Neural progenitor cell (in vitro differentiated cells): ENCODE measurements around the gene OTX1. TPM values are rescaled to one million over a fixed set of nuclear protein-coding genes. Genes with fewer than 3 reads are reported as not detected.

Experiments
- DNase-seq: peaks from one replicate; pipeline ENCODE4 v3.0.0-alpha.2; 2016; ENCODE audit warnings: low spot score
- H2AFZ ChIP-seq: fragments of 200-600 bp; sonication (generic); replicated peaks from 2 replicates; pipeline ENCODE4 v1.6.1; 2016; ENCODE audit warnings: antibody characterized with exemption
- H3F3A ChIP-seq: fragments of 200-600 bp; sonication (generic); 2 replicates; pipeline ENCODE4 v1.6.1; 2016; ENCODE audit warnings: antibody characterized with exemption, low read depth
- H3K27ac ChIP-seq: fragments of 200-600 bp; sonication (generic); 2 replicates; pipeline ENCODE4 v1.5.1; 2016; ENCODE audit warnings: mild to moderate bottlenecking
- H3K27me3 ChIP-seq: fragments of 200-600 bp; sonication (generic); 2 replicates; pipeline ENCODE4 v1.6.1; 2016; ENCODE audit warnings: mild to moderate bottlenecking, moderate library complexity
- H3K36me3 ChIP-seq: fragments of 200-600 bp; sonication (generic); 2 replicates; pipeline ENCODE4 v1.5.1; 2016
- H3K4me1 ChIP-seq: fragments of 200-600 bp; sonication (generic); 2 replicates; pipeline ENCODE4 v1.6.1; 2016; ENCODE audit warnings: mixed run types
- H3K4me2 ChIP-seq: fragments of 200-600 bp; sonication (generic); 2 replicates; pipeline ENCODE4 v1.6.1; 2016
- H3K4me3 ChIP-seq: fragments of 200-600 bp; sonication (generic); 2 replicates; pipeline ENCODE4 v1.5.1; 2016
- H3K79me2 ChIP-seq: fragments of 200-600 bp; sonication (generic); 2 replicates; pipeline ENCODE4 v1.6.1; 2016; ENCODE audit warnings: low read depth
- H3K9ac ChIP-seq: fragments of 200-600 bp; sonication (generic); 2 replicates; pipeline ENCODE4 v1.6.1; 2016
- H3K9me3 ChIP-seq: fragments of 200-600 bp; sonication (generic); 2 replicates; pipeline ENCODE4 v1.5.1; 2016; ENCODE audit warnings: low read depth
- H4K20me1 ChIP-seq: fragments of 200-600 bp; sonication (generic); 2 replicates; pipeline ENCODE4 v1.6.1; 2016; ENCODE audit warnings: low read depth
- H3K27ac Mint-ChIP-seq: 3 replicates; pipeline ENCODE4 v1.8.0; 2021; ENCODE audit warnings: mixed read lengths
- H3K27me3 Mint-ChIP-seq: 2 replicates; pipeline ENCODE4 v1.8.0; 2022; ENCODE audit warnings: low read depth, mild to moderate bottlenecking, inconsistent platforms, moderate library complexity, mixed read lengths; ENCODE audit not compliant: insufficient read depth
- H3K36me3 Mint-ChIP-seq: 3 replicates; pipeline ENCODE4 v1.8.0; 2021; ENCODE audit warnings: mixed read lengths
- H3K4me1 Mint-ChIP-seq: 3 replicates; pipeline ENCODE4 v1.8.0; 2021; ENCODE audit warnings: mixed read lengths
- H3K4me3 Mint-ChIP-seq: 3 replicates; pipeline ENCODE4 v1.8.0; 2021; ENCODE audit warnings: mild to moderate bottlenecking, moderate library complexity, mixed read lengths
- H3K9me3 Mint-ChIP-seq: 3 replicates; pipeline ENCODE4 v1.8.0; 2020; ENCODE audit warnings: mixed read lengths
- EZH2 ChIP-seq: fragments of 200-600 bp; sonication (generic); IDR thresholded peaks from 2 replicates; pipeline ENCODE4 v1.6.1; 2017; ENCODE audit warnings: antibody characterized with exemption, mild to moderate bottlenecking, moderate library complexity
- EZH2phosphoT487 ChIP-seq: fragments of 200-600 bp; sonication (generic); IDR thresholded peaks from 2 replicates; pipeline ENCODE4 v1.6.1; 2017; ENCODE audit warnings: antibody characterized with exemption
- total RNA-seq: library from RNA; depleted of rRNA; stranded (reverse); fragments of >200 nt; gene quantifications from 2 replicates; pipeline ENCODE4 v1.2.3, GENCODE V29; 2015; ENCODE audit warnings: low replicate concordance
- TF ChIP-seq, protein P1 (sequence below): fragments of 200-600 bp; sonication (generic); IDR thresholded peaks from 2 replicates; pipeline ENCODE4 v1.5.1; 2017; ENCODE audit warnings: antibody characterized with exemption, mild to moderate bottlenecking

Gene OTX1
- total RNA-seq, 1 donor from 2014 or later, result 7.9 TPM

DNA sequence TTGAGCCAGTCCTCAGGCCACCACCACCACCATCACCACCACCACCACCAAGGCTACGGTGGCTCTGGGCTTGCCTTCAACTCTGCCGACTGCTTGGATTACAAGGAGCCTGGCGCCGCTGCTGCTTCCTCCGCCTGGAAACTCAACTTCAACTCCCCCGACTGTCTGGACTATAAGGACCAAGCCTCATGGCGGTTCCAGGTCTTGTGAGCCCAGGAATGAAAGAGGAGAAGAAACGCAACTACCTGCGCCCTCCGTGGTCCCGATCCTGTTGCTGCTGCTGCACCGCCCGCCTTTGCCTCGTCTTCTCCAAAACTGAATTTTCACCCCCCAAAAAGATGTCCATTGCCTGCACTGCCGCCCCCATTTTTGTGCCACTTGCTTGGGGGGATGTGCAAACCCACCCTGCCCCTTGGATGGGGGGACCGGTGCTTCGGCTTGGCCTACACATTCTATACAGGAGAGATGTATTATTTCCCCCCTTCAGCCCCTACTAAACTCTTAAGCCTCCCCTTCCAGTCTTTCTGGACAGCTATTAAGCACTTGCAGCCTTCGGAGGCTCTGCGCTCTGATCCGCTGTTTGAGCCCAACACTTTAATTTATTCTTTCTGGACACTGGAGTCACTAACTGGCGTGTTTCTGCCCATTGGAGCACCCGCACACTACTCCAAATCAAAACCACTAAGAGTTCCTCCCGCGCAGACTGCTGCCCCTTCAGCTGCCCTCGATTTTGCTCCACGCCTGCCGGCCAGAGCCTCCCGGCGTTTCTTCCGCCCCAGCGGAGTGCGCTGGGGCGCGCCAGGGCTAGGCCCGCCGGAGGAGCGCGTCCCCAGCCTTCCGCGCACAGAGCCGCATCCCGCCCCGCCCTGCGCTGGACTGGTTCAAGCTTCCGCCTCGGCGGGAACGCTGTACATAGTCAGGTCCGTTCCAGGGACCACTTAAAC lies 5.7 kb downstream of the OTX1 start:
- H3K4me1 Mint-ChIP-seq, result peaks cover 49% of the 10 kb centered on the region
- H3K27me3 Mint-ChIP-seq, result peaks cover 63% of the 10 kb centered on the region
- H3K27ac ChIP-seq, result peak overlapping the region; percentile 61
- no peaks in the 10 kb centered on the region for H3K36me3 ChIP-seq
- no peak overlapping the region for H3K9ac ChIP-seq
- H3K4me3 ChIP-seq, result peak overlapping the region; percentile 93
- peak overlapping the region; percentile 80 for H3K27ac Mint-ChIP-seq
- H4K20me1 ChIP-seq, result peaks cover 73% of the 10 kb centered on the region
- H3K4me2 ChIP-seq, result peak overlapping the region; percentile 94
- H3K79me2 ChIP-seq, result peaks cover 64% of the 10 kb centered on the region
- H3K36me3 Mint-ChIP-seq, result peaks cover 62% of the 10 kb centered on the region
- peak; percentile 90 for DNase-seq
- peaks cover 36% of the 10 kb centered on the region for H3K9me3 Mint-ChIP-seq
- peak overlapping the region; percentile 98 for H3K4me3 Mint-ChIP-seq
- H2AFZ ChIP-seq, result no peak overlapping the region
- TF ChIP-seq EZH2phosphoT487, result no peak
- TF ChIP-seq, protein P1, sequence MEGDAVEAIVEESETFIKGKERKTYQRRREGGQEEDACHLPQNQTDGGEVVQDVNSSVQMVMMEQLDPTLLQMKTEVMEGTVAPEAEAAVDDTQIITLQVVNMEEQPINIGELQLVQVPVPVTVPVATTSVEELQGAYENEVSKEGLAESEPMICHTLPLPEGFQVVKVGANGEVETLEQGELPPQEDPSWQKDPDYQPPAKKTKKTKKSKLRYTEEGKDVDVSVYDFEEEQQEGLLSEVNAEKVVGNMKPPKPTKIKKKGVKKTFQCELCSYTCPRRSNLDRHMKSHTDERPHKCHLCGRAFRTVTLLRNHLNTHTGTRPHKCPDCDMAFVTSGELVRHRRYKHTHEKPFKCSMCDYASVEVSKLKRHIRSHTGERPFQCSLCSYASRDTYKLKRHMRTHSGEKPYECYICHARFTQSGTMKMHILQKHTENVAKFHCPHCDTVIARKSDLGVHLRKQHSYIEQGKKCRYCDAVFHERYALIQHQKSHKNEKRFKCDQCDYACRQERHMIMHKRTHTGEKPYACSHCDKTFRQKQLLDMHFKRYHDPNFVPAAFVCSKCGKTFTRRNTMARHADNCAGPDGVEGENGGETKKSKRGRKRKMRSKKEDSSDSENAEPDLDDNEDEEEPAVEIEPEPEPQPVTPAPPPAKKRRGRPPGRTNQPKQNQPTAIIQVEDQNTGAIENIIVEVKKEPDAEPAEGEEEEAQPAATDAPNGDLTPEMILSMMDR, result no peak
- TF ChIP-seq EZH2, result peak; percentile 24
- H3K27me3 ChIP-seq, result peaks cover 90% of the 10 kb centered on the region
- H3K9me3 ChIP-seq, result no peaks in the 10 kb centered on the region
- H3F3A ChIP-seq, result peaks cover 72% of the 10 kb centered on the region
- peaks cover 77% of the 10 kb centered on the region for H3K4me1 ChIP-seq

DNA sequence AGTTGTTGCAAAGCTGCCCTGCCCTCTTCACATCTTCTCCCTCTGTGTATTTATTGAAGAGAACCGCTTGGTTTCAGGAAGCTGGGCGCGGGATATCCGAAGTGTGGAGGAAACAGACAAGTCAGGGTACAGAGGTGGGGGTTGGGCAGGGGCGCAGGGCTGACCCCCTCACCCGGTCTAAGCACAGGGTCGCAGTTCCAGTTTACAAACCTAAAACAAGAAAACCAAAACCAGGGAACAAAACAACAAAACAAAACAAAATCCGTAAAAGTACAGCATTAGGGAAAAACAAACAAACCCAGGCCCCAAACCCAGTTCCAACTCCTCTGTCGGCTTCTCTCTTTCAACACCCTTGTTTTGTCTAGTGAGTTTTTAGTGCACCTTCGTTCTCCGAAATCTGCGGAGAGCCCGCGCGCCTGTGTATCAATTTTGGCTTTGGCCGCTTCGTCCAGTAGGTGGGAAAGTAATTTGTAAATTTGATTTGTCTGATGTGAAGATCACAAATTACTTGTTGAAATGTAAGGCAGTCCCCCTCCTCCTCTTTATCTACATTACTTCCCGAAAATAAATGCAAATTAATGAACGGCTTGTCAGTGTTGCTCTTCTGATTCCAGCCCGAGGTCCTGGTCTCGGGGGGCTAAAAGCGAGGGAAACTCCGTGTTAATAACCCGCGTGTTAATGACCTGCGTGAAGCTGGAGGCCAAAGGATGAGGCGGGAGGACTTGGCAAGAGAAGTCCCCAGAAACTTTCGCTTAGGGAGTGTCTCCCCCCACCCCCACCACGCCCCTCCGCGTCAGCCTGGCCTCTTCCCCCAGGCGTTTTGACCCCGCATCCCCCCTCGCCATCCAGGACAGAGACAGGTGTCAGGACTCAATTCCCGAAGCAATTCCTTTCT lies 6.9 kb downstream of the OTX1 start:
- peaks cover 49% of the 10 kb centered on the region for H3K4me1 Mint-ChIP-seq
- H2AFZ ChIP-seq, result no peak overlapping the region
- H3K4me1 ChIP-seq, result peaks cover 74% of the 10 kb centered on the region
- peak overlapping the region; percentile 93 for H3K4me3 ChIP-seq
- DNase-seq, result peak; percentile 89
- no peaks in the 10 kb centered on the region for H3K9me3 ChIP-seq
- H3K27me3 ChIP-seq, result peaks cover 90% of the 10 kb centered on the region
- H3K9ac ChIP-seq, result no peak overlapping the region
- no peak for TF ChIP-seq EZH2phosphoT487
- no peak for TF ChIP-seq EZH2
- TF ChIP-seq, protein P1, result no peak
- H3K36me3 Mint-ChIP-seq, result peaks cover 58% of the 10 kb centered on the region
- peak overlapping the region; percentile 98 for H3K4me3 Mint-ChIP-seq
- H3K27ac ChIP-seq, result peak overlapping the region; percentile 85
- H4K20me1 ChIP-seq, result peaks cover 62% of the 10 kb centered on the region
- peak overlapping the region; percentile 93 for H3K27ac Mint-ChIP-seq
- H3K36me3 ChIP-seq, result no peaks in the 10 kb centered on the region
- peaks cover 59% of the 10 kb centered on the region for H3K27me3 Mint-ChIP-seq
- H3K4me2 ChIP-seq, result peak overlapping the region; percentile 94
- H3K79me2 ChIP-seq, result peaks cover 53% of the 10 kb centered on the region
- H3F3A ChIP-seq, result peaks cover 77% of the 10 kb centered on the region
- H3K9me3 Mint-ChIP-seq, result peaks cover 33% of the 10 kb centered on the region

DNA sequence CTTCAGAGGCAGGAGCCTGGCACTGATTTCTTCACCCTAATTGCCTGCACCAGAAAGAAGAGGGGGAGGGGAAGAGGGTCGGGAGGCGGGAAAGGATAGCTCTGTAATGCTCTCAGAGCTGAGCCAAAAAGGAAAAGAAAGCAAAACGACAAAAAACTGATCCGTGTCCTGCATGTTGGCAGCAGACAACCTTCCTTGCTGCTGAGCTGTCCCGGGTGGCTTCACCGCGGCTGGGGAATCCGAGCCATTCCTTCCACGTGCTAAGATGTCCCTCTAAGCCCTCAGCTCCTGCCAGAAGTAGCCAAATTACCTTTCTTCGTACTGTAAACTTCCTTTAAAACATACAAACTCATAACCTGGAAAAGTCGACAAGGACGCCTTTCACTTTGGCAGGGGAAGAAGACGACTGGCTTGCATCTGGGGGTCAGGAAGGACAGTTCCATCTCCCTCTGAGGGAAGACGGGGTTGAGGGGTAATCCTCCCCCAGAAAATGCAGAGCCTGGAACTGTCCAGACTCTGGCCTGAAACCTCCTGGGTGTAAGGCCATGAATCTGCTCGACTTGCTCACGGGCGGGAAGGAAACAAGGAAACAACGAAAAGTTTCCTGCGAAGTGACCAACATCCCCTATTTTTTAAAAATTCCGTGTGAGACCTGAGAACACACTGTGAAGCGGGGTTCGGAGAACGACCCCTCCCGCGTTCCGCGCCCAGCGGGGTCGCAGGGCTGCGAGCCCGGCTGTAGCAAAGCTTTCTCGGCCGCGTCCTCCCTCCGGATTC lies 7.7 kb downstream of the OTX1 start:
- Histone ChIP-seq H3K4me1 (peaks cover 68% of the 10 kb centered on the region), H4K20me1 (peaks cover 54% of the 10 kb centered on the region), H3F3A (peaks cover 77% of the 10 kb centered on the region), H3K27me3 (peaks cover 90% of the 10 kb centered on the region), H2AFZ (no peak overlapping the region), H3K9ac (no peak overlapping the region), H3K9me3 (no peaks in the 10 kb centered on the region), H3K79me2 (peaks cover 44% of the 10 kb centered on the region), H3K4me3 (peak overlapping the region; percentile 7), H3K36me3 (no peaks in the 10 kb centered on the region), H3K4me2 (peak overlapping the region; percentile 94), H3K27ac (peak overlapping the region; percentile 85)
- H3K4me1 Mint-ChIP-seq, result peaks cover 47% of the 10 kb centered on the region
- H3K9me3 Mint-ChIP-seq, result peaks cover 32% of the 10 kb centered on the region
- H3K36me3 Mint-ChIP-seq, result peaks cover 52% of the 10 kb centered on the region
- peak overlapping the region; percentile 93 for H3K27ac Mint-ChIP-seq
- TF ChIP-seq EZH2, result no peak
- no peak for TF ChIP-seq EZH2phosphoT487
- TF ChIP-seq, protein P1, result no peak
- peak overlapping the region; percentile 98 for H3K4me3 Mint-ChIP-seq
- peaks cover 54% of the 10 kb centered on the region for H3K27me3 Mint-ChIP-seq
- peak; percentile 75 for DNase-seq
